Cardiac septum (tissue), 1 donor: ENCODE measurements around the gene QSOX2. TPM values are rescaled to one million over a fixed set of nuclear protein-coding genes. Genes with fewer than 3 reads are reported as not detected.

Experiments
- DNase-seq: peaks from one replicate; pipeline ENCODE4 v3.0.0-alpha.2; 2020; ENCODE audit warnings: low spot score
- intact Hi-C: fragments of 100-400 bp; cut with DNase I; formaldehyde crosslinking; loops from one replicate; pipeline ENCODE4 v1.14.0; 2022
- total RNA-seq: library from RNA; stranded (reverse); fragmentation: NEBNext Ultra II Directional; extraction: Animal tissue kit (Norgen Biotek cat#: 25700); gene quantifications from one replicate; pipeline ENCODE4 v1.2.1, GENCODE V29; 2021
- donor health status: DM: no; HTN: no; CAD: no.

QSOX2 gene
- total RNA-seq, 1 donor from 2014 or later = 7.2 TPM

GRCh38 chr9:136228107-136228875, 17.3 kb downstream of the QSOX2 start:
- no peak for DNase-seq
- intact Hi-C loops = no loop called here

GRCh38 chr9:136226680-136227407, 18.8 kb downstream of the QSOX2 start:
- intact Hi-C loops = no loop called here
- DNase-seq = no peak

- intact Hi-C loops = no loop called here
- no peak for DNase-seq
Measured at GRCh38 chr9:136225748-136226679, 19.6 kb downstream of the QSOX2 start.

- no peak for DNase-seq
- intact Hi-C loops = no loop called here
Measured at GRCh38 chr9:136225366-136225747, 20.3 kb downstream of the QSOX2 start.

GRCh38 chr9:136223871-136224640, 21.6 kb downstream of the QSOX2 start:
- no peak for DNase-seq
- intact Hi-C loops = no loop called here

- no peak for DNase-seq
- intact Hi-C loops = no loop called here
Measured at GRCh38 chr9:136222906-136223285, 22.7 kb downstream of the QSOX2 start.

GRCh38 chr9:136222166-136222905, 23.3 kb downstream of the QSOX2 start:
- intact Hi-C loops = no loop called here
- no peak for DNase-seq

- DNase-seq = no peak
- intact Hi-C loops = no loop called here
Measured at GRCh38 chr9:136220017-136220729, 25.4 kb downstream of the QSOX2 start.

GRCh38 chr9:136219276-136219675, 26.3 kb downstream of the QSOX2 start:
- DNase-seq = no peak
- intact Hi-C loops = no loop called here

- no peak for DNase-seq
- intact Hi-C loops = no loop called here
Measured at GRCh38 chr9:136218673-136219072, 26.9 kb downstream of the QSOX2 start.

- no peak for DNase-seq
- intact Hi-C loops = no loop called here
Measured at GRCh38 chr9:136218271-136218670, 27.3 kb downstream of the QSOX2 start.

- DNase-seq = no peak
- intact Hi-C loops = no loop called here
Measured at GRCh38 chr9:136216541-136217244, 28.9 kb downstream of the QSOX2 start.

- intact Hi-C loops = no loop called here
Measured at GRCh38 chr9:136213733-136214132, 31.9 kb downstream of the QSOX2 start.

GRCh38 chr9:136212345-136212950, 33.2 kb downstream of the QSOX2 start:
- intact Hi-C loops = no loop called here
- no peak for DNase-seq

More at GRCh38 chr9:136213733-136214132, 31.9 kb downstream of the QSOX2 start:
- DNase-seq = no peak

GRCh38 chr9:136211441-136212344, 33.9 kb downstream of the QSOX2 start:
- DNase-seq = no peak

GRCh38 chr9:136211006-136211405, 34.6 kb downstream of the QSOX2 start:
- no peak for DNase-seq
- intact Hi-C loops = no loop called here

More at GRCh38 chr9:136211441-136212344, 33.9 kb downstream of the QSOX2 start:
- intact Hi-C loops = no loop called here
